Activated T-cell treated with anti-CD3 and anti-CD28 coated beads, Interleukin-2, amount 50 U/mL, for 4 hours (primary cell): ENCODE measurements around the gene CUTC. TPM values are rescaled to one million over a fixed set of nuclear protein-coding genes. Genes with fewer than 3 reads are reported as not detected.

Experiments
- ATAC-seq, 2 donors: fragments of 200-7000 bp; cut with Tn5 transposase; one replicate each; pipeline ENCODE4 v1.10.0; 2021
- DNase-seq: peaks from one replicate; pipeline ENCODE4 v3.0.0-alpha.2; 2020
- H3K27me3 Mint-ChIP-seq: one replicate; pipeline ENCODE4 v1.8.0; 2021; ENCODE audit warnings: low read depth, mixed read lengths
- H3K36me3 Mint-ChIP-seq: one replicate; pipeline ENCODE4 v1.8.0; 2022; ENCODE audit warnings: mixed read lengths; ENCODE audit not compliant: insufficient read depth
- H3K4me1 Mint-ChIP-seq: one replicate; pipeline ENCODE4 v1.8.0; 2021; ENCODE audit warnings: low read depth, mixed read lengths
- H3K4me3 Mint-ChIP-seq: one replicate; pipeline ENCODE4 v1.8.0; 2021; ENCODE audit warnings: mild to moderate bottlenecking, moderate library complexity, mixed read lengths
- H3K9me3 Mint-ChIP-seq: one replicate; pipeline ENCODE4 v1.8.0; 2021; ENCODE audit warnings: mixed read lengths
- total RNA-seq, 3 donors: library from RNA; stranded (reverse); gene quantifications; one replicate each; pipeline ENCODE4 v1.2.1, GENCODE V29; 2021

The CUTC gene
- total RNA-seq, 3 donors from 2014 or later = 19.8 to 30.4 (median 28.7) TPM

GRCh38 chr10:99782447-99783286, 50.6 kb downstream of the CUTC start, which contains the start of gene ABCC2:
Gene ABCC2 (plus strand): TSS chr10:99782640. CDS start chr10:99782845, 205 bp downstream.
- no peak for ATAC-seq
- peaks cover 4% of the 10 kb centered on the region for H3K9me3 Mint-ChIP-seq
- no peak within 1 kb of the TSS for H3K4me3 Mint-ChIP-seq
- no peaks in the 10 kb centered on the region for H3K4me1 Mint-ChIP-seq
- H3K27me3 Mint-ChIP-seq = no peaks in the 10 kb centered on the region
- DNase-seq = no peak
- H3K36me3 Mint-ChIP-seq = peaks cover 5% of the 10 kb centered on the region

- peaks cover 8% of the 10 kb centered on the region for H3K36me3 Mint-ChIP-seq
Measured at GRCh38 chr10:99784016-99784726, 52.1 kb downstream of the CUTC start.

GRCh38 chr10:99784727-99785441, 52.9 kb downstream of the CUTC start:
- ATAC-seq (no peak), DNase-seq (no peak)
- Mint-ChIP-seq H3K36me3 (peaks cover 8% of the 10 kb centered on the region), H3K27me3 (no peaks in the 10 kb centered on the region), H3K4me1 (no peaks in the 10 kb centered on the region), H3K9me3 (no peaks in the 10 kb centered on the region), H3K4me3 (no peak overlapping the region)

More at GRCh38 chr10:99784016-99784726, 52.1 kb downstream of the CUTC start:
- Mint-ChIP-seq H3K4me3 (no peak overlapping the region), H3K27me3 (no peaks in the 10 kb centered on the region), H3K4me1 (no peaks in the 10 kb centered on the region), H3K9me3 (no peaks in the 10 kb centered on the region)
- DNase-seq (no peak), ATAC-seq (no peak)

- no peak for ATAC-seq
Measured at GRCh38 chr10:99785646-99786045, 53.6 kb downstream of the CUTC start.

GRCh38 chr10:99787311-99787710, 55.3 kb downstream of the CUTC start:
- Mint-ChIP-seq H3K36me3 (peaks cover 9% of the 10 kb centered on the region), H3K4me1 (no peaks in the 10 kb centered on the region), H3K9me3 (no peaks in the 10 kb centered on the region), H3K4me3 (no peak overlapping the region), H3K27me3 (no peaks in the 10 kb centered on the region)
- no peak for ATAC-seq
- DNase-seq = no peak

More at GRCh38 chr10:99785646-99786045, 53.6 kb downstream of the CUTC start:
- Mint-ChIP-seq H3K4me3 (no peak overlapping the region), H3K9me3 (no peaks in the 10 kb centered on the region), H3K4me1 (no peaks in the 10 kb centered on the region), H3K36me3 (peaks cover 8% of the 10 kb centered on the region), H3K27me3 (no peaks in the 10 kb centered on the region)
- no peak for DNase-seq

- ATAC-seq = no peak
- Mint-ChIP-seq H3K27me3 (no peaks in the 10 kb centered on the region), H3K36me3 (peaks cover 10% of the 10 kb centered on the region), H3K9me3 (no peaks in the 10 kb centered on the region), H3K4me1 (no peaks in the 10 kb centered on the region), H3K4me3 (no peak overlapping the region)
- DNase-seq = no peak
Measured at GRCh38 chr10:99787782-99788445, 55.9 kb downstream of the CUTC start.

GRCh38 chr10:99788598-99789256, 56.7 kb downstream of the CUTC start:
- no peak for DNase-seq
- Mint-ChIP-seq H3K4me3 (no peak overlapping the region), H3K4me1 (no peaks in the 10 kb centered on the region), H3K27me3 (no peaks in the 10 kb centered on the region), H3K9me3 (no peaks in the 10 kb centered on the region), H3K36me3 (peaks cover 14% of the 10 kb centered on the region)
- no peak for ATAC-seq

GRCh38 chr10:99791831-99792230, 59.8 kb downstream of the CUTC start:
- Mint-ChIP-seq H3K4me1 (no peaks in the 10 kb centered on the region), H3K27me3 (no peaks in the 10 kb centered on the region), H3K9me3 (no peaks in the 10 kb centered on the region), H3K36me3 (peaks cover 16% of the 10 kb centered on the region), H3K4me3 (no peak overlapping the region)
- DNase-seq = no peak
- no peak for ATAC-seq

- Mint-ChIP-seq H3K27me3 (no peaks in the 10 kb centered on the region), H3K4me3 (no peak overlapping the region), H3K9me3 (no peaks in the 10 kb centered on the region), H3K4me1 (no peaks in the 10 kb centered on the region), H3K36me3 (peaks cover 11% of the 10 kb centered on the region)
- no peak for DNase-seq
- no peak for ATAC-seq
Measured at GRCh38 chr10:99793819-99794218, 61.8 kb downstream of the CUTC start.

GRCh38 chr10:99796928-99797327, 64.9 kb downstream of the CUTC start:
- Mint-ChIP-seq H3K4me1 (no peaks in the 10 kb centered on the region), H3K27me3 (no peaks in the 10 kb centered on the region), H3K9me3 (no peaks in the 10 kb centered on the region), H3K36me3 (peaks cover 11% of the 10 kb centered on the region), H3K4me3 (no peak overlapping the region)
- no peak for DNase-seq
- no peak for ATAC-seq

- Mint-ChIP-seq H3K36me3 (peaks cover 9% of the 10 kb centered on the region), H3K9me3 (no peaks in the 10 kb centered on the region), H3K4me3 (no peak overlapping the region), H3K27me3 (no peaks in the 10 kb centered on the region), H3K4me1 (no peaks in the 10 kb centered on the region)
- no peak for DNase-seq
- ATAC-seq = no peak
Measured at GRCh38 chr10:99798031-99798430, 66.0 kb downstream of the CUTC start.

GRCh38 chr10:99798920-99799319, 66.9 kb downstream of the CUTC start:
- Mint-ChIP-seq H3K27me3 (no peaks in the 10 kb centered on the region), H3K4me3 (no peak overlapping the region), H3K9me3 (no peaks in the 10 kb centered on the region), H3K36me3 (no peaks in the 10 kb centered on the region), H3K4me1 (no peaks in the 10 kb centered on the region)
- DNase-seq = no peak
- no peak for ATAC-seq

- ATAC-seq (no peak), DNase-seq (no peak)
- H3K27me3 Mint-ChIP-seq = no peaks in the 10 kb centered on the region
- no peak overlapping the region for H3K4me3 Mint-ChIP-seq
- H3K4me1 Mint-ChIP-seq = no peaks in the 10 kb centered on the region
- no peaks in the 10 kb centered on the region for H3K9me3 Mint-ChIP-seq
- H3K36me3 Mint-ChIP-seq = no peaks in the 10 kb centered on the region
Measured at GRCh38 chr10:99799613-99800012, 67.6 kb downstream of the CUTC start.
